GM12878 (cell line): ENCODE data around the gene SRM. TPM values are rescaled to one million over a fixed set of nuclear protein-coding genes. Genes with fewer than 3 reads are reported as not detected.

Source experiments
- ATAC-seq: fragments of 200-7000 bp; cut with Tn5 transposase; 3 replicates; pipeline ENCODE4 v1.9.1; 2020; ENCODE audit warnings: mild to moderate bottlenecking, moderate library complexity
- BruUV-seq: library from RNA; stranded (reverse); fragments of 400-500 nt; replicated peaks from 2 replicates; lab custom pipeline; 2021; lab: Mats Ljungman, UMichigan
- CTCF ChIA-PET: fragments of 300-600 bp; sonication (Branson Sonifier 250); formaldehyde crosslinking; extraction: SDS; loops from one replicate; lab custom pipeline; 2021; ENCODE audit warnings: inconsistent platforms; lab: Yijun Ruan, JAX
- POLR2A ChIA-PET: fragments of 350-600 bp; formaldehyde crosslinking; extraction: SDS; loops from one replicate; lab custom pipeline; 2021; ENCODE audit warnings: inconsistent platforms; lab: Charles Lee
- RAD21 ChIA-PET: fragments of 300-600 bp; sonication (Branson Sonifier 250); formaldehyde crosslinking; loops from one replicate; lab custom pipeline; 2023; ENCODE audit warnings: antibody characterized with exemption; ENCODE audit not compliant: unreplicated experiment; lab: Charles Lee
- SMC1A ChIA-PET: fragments of 300-600 bp; sonication (Branson Sonifier 250); formaldehyde crosslinking; loops from one replicate; lab custom pipeline; 2023; ENCODE audit not compliant: unreplicated experiment, uncharacterized antibody; lab: Charles Lee
- DNase-seq: peaks from one replicate; pipeline ENCODE4 v3.0.0-alpha.2; 2011; ENCODE audit warnings: low read depth, low spot score
- FAIRE-seq: peaks from 3 replicates; lab custom pipeline; 2011; peaks lifted over from hg19 to GRCh38; lab: Jason Lieb, UNC
- H2AFZ ChIP-seq: 2 replicates; pipeline ENCODE4 v1.6.0; 2011; ENCODE audit warnings: low read depth, low read length, control low read depth; ENCODE audit not compliant: control insufficient read depth
- H3K27ac ChIP-seq: 2 replicates; pipeline ENCODE4 v1.5.1; 2011; ENCODE audit warnings: control low read depth; ENCODE audit not compliant: control insufficient read depth, insufficient read depth
- H3K27me3 ChIP-seq, 2 experiments: replicated peaks in 1 of 2; 2 replicates each; pipeline versions ENCODE4 v1.6.0 to v1.6.1; 2011; ENCODE audit warnings: low read length in 1 of 2; ENCODE audit not compliant: control insufficient read depth in 2 of 2, insufficient read depth in 2 of 2
- H3K36me3 ChIP-seq, 2 experiments: 2 replicates each; pipeline ENCODE4 v1.5.1; 2011; ENCODE audit warnings: low read length in 1 of 2; ENCODE audit not compliant: control insufficient read depth in 2 of 2, insufficient read depth in 2 of 2
- H3K4me1 ChIP-seq: 2 replicates; pipeline ENCODE4 v1.6.1; 2011; ENCODE audit warnings: mild to moderate bottlenecking, low read length, moderate library complexity, mixed read lengths; ENCODE audit not compliant: control insufficient read depth, insufficient read depth
- H3K4me2 ChIP-seq: 2 replicates; pipeline ENCODE4 v1.6.0; 2011; ENCODE audit warnings: control low read depth; ENCODE audit not compliant: control insufficient read depth, insufficient read depth
- H3K4me3 ChIP-seq: fragments of 200-600 bp; sonication (generic); 2 replicates; pipeline ENCODE4 v1.5.1; 2016
- H3K79me2 ChIP-seq: 2 replicates; pipeline ENCODE4 v1.6.0; 2011; ENCODE audit warnings: low read length; ENCODE audit not compliant: control insufficient read depth, insufficient read depth
- H3K9ac ChIP-seq: 2 replicates; pipeline ENCODE4 v1.8.0; 2011; ENCODE audit warnings: low read length, control low read depth, mixed read lengths; ENCODE audit not compliant: control insufficient read depth, insufficient read depth
- H3K9me3 ChIP-seq: replicated peaks from 3 replicates; pipeline ENCODE4 v1.5.1; 2011; ENCODE audit warnings: mild to moderate bottlenecking, low read length; ENCODE audit not compliant: control insufficient read depth, insufficient read depth
- H4K20me1 ChIP-seq: 2 replicates; pipeline ENCODE4 v1.6.0; 2011; ENCODE audit not compliant: control insufficient read depth, insufficient read depth
- BHLHE40 ChIP-seq, 2 experiments: fragments of 450-650 bp in 1 of 2; IDR thresholded peaks; 2 replicates each; pipeline ENCODE4 v1.6.1; 2011 to 2017; ENCODE audit warnings: low read depth in 2 of 2, borderline replicate concordance in 1 of 2, improper control_type of control experiment in 1 of 2, low read length in 1 of 2, mild to moderate bottlenecking in 1 of 2
- CBFB ChIP-seq: IDR thresholded peaks from 2 replicates; pipeline ENCODE4 v1.6.1; 2016; ENCODE audit warnings: antibody characterized with exemption, low read depth
- IKZF1 ChIP-seq: fragments of 450-650 bp; conservative IDR thresholded peaks from 2 replicates; pipeline ENCODE4 v1.6.1; 2017; ENCODE audit warnings: antibody characterized with exemption, mild to moderate bottlenecking
- JUND ChIP-seq: IDR thresholded peaks from 2 replicates; pipeline ENCODE4 v1.6.1; 2012; ENCODE audit warnings: low read depth, mild to moderate bottlenecking, low read length, improper control_type of control experiment, moderate library complexity
- PML ChIP-seq: IDR thresholded peaks from 2 replicates; pipeline ENCODE4 v1.6.1; 2012; ENCODE audit warnings: low read length, inconsistent platforms
- RAD21 ChIP-seq: IDR thresholded peaks from 2 replicates; pipeline ENCODE4 v1.6.1; 2011; ENCODE audit warnings: mild to moderate bottlenecking, low read depth, low read length, moderate library complexity; ENCODE audit not compliant: insufficient read depth
- RB1 ChIP-seq: fragments of 450-650 bp; formaldehyde crosslinking; IDR thresholded peaks from 2 replicates; pipeline ENCODE4 v1.6.1; 2017; ENCODE audit warnings: mild to moderate bottlenecking, borderline replicate concordance
- RCOR1 ChIP-seq: conservative IDR thresholded peaks from 2 replicates; pipeline ENCODE4 v1.6.1; 2012; ENCODE audit warnings: low read depth, low read length, improper control_type of control experiment
- SREBF1 ChIP-seq: IDR thresholded peaks from 2 replicates; pipeline ENCODE4 v1.6.1; 2012; ENCODE audit warnings: mild to moderate bottlenecking, low read length
- TBL1XR1 ChIP-seq: IDR thresholded peaks from 2 replicates; pipeline ENCODE4 v1.6.1; 2012; ENCODE audit warnings: low read depth, low read length, improper control_type of control experiment
- ZNF384 ChIP-seq: IDR thresholded peaks from 2 replicates; pipeline ENCODE4 v1.6.1; 2012; ENCODE audit warnings: low read depth, mild to moderate bottlenecking, low read length, improper control_type of control experiment, borderline replicate concordance
- WGBS: methylation state at CpG from one replicate; pipeline ENCODE4 v1.1.6; 2016; ENCODE audit warnings: low lambda C conversion rate; ENCODE audit not compliant: insufficient replicate concordance, insufficient coverage; ENCODE audit errors: missing lambda C conversion rate; 5-methylcytosine and 5-hydroxymethylcytosine counted together
- in situ Hi-C: fragments of 300-500 bp; cut with MboI; formaldehyde crosslinking; loops from 9 replicates; pipeline ENCODE4 v1.14.3; 2018; ENCODE audit warnings: mixed read lengths
- intact Hi-C: fragments of 100-400 bp; cut with micrococcal nuclease; formaldehyde crosslinking; loops from one replicate; pipeline ENCODE4 v1.14.2; 2022; ENCODE audit not compliant: unreplicated experiment
- polyA plus RNA-seq, 11 experiments: library from polyadenylated mRNA; depleted of rRNA in 4 of 11; unstranded in 6 of 11; stranded (reverse) in 5 of 11; fragments of >200 nt; fragmentation: Nextera tagmentation in 4 of 11; fragmentation: Illumina TruSeq in 1 of 11; extraction: Ambion mirVana in 4 of 11; extraction: Trizol in 1 of 11; gene quantifications; 1 replicate in 1 of 11; 2 replicates in 10 of 11; pipeline versions ENCODE4 v1.2.1 to v1.2.3, GENCODE V29; 2011 to 2016; ENCODE audit warnings: inconsistent platforms in 2 of 11, missing spikeins in 2 of 11, low read depth in 1 of 11
- total RNA-seq, 4 experiments: library from RNA; depleted of rRNA in 3 of 4; stranded (reverse); fragments of >200 nt in 3 of 4; fragmentation: Illumina TruSeq in 1 of 4; extraction: Trizol in 1 of 4; gene quantifications; 2 replicates each; pipeline versions ENCODE4 v1.2.1 to v1.2.3, GENCODE V29; 2013 to 2021
- TF ChIP-seq, protein P1 (sequence below): IDR thresholded peaks from 2 replicates; pipeline ENCODE4 v1.6.1; 2011; ENCODE audit warnings: mild to moderate bottlenecking, low read depth, low read length, moderate library complexity; ENCODE audit not compliant: insufficient replicate concordance

Gene SRM
- total and polyA plus RNA-seq, 10 of the 15 experiments (the other 5 are each of a cell fraction or from before 2014, with no cell fraction given), result 16.7 to 255 (median 81.2) TPM

- ChIA-PET SMC1A (no interaction called here), CTCF (interaction anchor here (6.3 kb wide), 1 partner anchor 30 kb away, joined by 57 read pairs; no protein-coding TSS in a partner anchor), POLR2A (no interaction called here), RAD21 (no interaction called here)
- H3K4me2 ChIP-seq, result no peak overlapping the region
- H3K27ac ChIP-seq, result no peak overlapping the region
- peaks cover 20% of the 10 kb centered on the region for H3K4me1 ChIP-seq
- H3K79me2 ChIP-seq, result no peaks in the 10 kb centered on the region
- 91% methylated on average over 18 of the region's 18 CpGs for WGBS
- DNase-seq (no peak), FAIRE-seq (no peak), ATAC-seq (no peak)
- intact Hi-C loops (no loop called here), in situ Hi-C loops (no loop called here)
- no TSS peak for BruUV-seq
- TF ChIP-seq JUND (no peak), ZNF384 (no peak), RB1 (no peak), BHLHE40 (IDR thresholded peaks at IDR 0.05; ENCODE audit: borderline replicate concordance in 1 of 2, low read depth in 2 of 2, low read length in 1 of 2) (no peak), PML (no peak), RCOR1 (no peak), RAD21 (no peak), CBFB (no peak), TBL1XR1 (no peak), IKZF1 (no peak), SREBF1 (no peak)
- TF ChIP-seq, protein P1, sequence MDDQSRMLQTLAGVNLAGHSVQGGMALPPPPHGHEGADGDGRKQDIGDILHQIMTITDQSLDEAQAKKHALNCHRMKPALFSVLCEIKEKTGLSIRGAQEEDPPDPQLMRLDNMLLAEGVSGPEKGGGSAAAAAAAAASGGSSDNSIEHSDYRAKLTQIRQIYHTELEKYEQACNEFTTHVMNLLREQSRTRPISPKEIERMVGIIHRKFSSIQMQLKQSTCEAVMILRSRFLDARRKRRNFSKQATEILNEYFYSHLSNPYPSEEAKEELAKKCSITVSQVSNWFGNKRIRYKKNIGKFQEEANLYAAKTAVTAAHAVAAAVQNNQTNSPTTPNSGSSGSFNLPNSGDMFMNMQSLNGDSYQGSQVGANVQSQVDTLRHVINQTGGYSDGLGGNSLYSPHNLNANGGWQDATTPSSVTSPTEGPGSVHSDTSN, result no peak
- no peak overlapping the region for H3K9ac ChIP-seq
- H2AFZ ChIP-seq, result no peak overlapping the region
- no peak overlapping the region for H3K4me3 ChIP-seq
- no peaks in the 10 kb centered on the region for H4K20me1 ChIP-seq
- H3K36me3 ChIP-seq, result peaks cover 34 to 38% of the 10 kb centered on the region in 2 experiments
- no peaks in the 10 kb centered on the region for H3K27me3 ChIP-seq
- H3K9me3 ChIP-seq, result no peaks in the 10 kb centered on the region; the same call in 2 of the 3 replicates
Observed at GRCh38 chr1:11067716-11068599, 8.1 kb upstream of the SRM start.
